ENCODE measurements around the gene MRPL34.

DNA sequence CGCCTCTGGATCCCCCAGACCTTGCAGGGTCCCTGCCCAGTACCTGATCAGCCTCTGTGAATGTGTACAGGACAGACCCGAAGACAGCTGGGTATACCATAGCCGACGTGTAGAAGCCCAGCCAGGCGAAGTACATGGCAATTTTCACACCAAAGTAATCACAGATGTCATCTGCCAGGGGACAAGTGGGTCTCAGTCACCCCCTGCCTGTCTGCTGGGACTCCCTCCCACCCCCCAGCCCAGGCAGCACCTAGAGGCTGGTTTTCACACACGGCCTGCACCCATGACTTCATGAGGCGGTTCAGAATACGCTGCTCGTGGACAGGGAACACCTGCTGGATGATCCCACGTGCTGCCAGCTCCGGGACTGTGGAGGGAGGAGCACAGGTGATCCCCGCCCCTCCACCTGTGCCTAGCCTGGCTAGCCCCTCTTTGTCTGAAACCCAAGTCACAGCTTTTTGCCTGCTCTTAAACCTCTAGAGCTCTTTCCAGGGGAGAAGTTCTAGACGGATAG lies 25.4 kb downstream of the MRPL34 start:
- TF ChIP-seq CTCF (conservative IDR thresholded peaks at IDR 0.05; ENCODE audit: low read depth, low read length) (no peak), EZH2 (IDR thresholded peaks at IDR 0.05; ENCODE audit: low read length, unreplicated experiment) (no peak), EZH2phosphoT487 (IDR thresholded peaks at IDR 0.05; ENCODE audit: borderline replicate concordance, low read length) (no peak)
